Kasumi-1 (cell line): Measurements from ENCODE around the gene MINDY3.

ENCODE experiments used
- DNase-seq, 2 experiments: peaks; one replicate each; lab custom pipeline; 2025; lab: John Stamatoyannopoulos, UW

The MINDY3 gene

DNA sequence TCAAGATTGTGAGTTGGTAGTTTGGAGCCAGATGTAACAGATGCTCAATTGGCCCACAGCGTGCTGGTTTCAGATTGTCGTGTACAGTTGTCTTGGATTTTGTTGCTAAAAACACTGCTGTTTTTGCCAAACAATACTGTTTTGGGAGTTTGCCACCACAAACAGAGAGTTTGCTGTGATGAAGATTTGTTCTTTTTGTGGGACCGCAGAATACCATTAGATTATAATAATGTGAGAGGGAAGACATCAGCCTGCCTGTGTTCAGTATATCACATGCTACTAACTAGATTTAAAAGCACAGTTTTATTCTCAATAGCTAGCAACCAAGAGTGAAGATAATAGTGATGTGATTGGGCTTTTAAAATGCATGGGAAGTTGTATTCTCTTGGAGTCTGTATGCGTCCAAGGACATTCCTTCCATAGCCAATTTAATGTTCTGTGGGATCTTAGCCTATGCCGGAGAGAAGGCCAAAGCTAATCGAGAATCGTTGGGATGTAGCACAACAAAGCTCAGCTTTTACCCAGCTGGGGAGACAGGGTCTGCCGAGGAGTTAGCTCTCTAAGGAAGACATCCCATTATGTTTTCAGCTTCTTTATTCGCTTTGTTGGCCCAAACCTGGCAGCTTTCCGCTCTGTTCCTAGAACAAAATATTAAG lies 121.9 kb downstream of the MINDY3 start:
- no peak for DNase-seq

DNA sequence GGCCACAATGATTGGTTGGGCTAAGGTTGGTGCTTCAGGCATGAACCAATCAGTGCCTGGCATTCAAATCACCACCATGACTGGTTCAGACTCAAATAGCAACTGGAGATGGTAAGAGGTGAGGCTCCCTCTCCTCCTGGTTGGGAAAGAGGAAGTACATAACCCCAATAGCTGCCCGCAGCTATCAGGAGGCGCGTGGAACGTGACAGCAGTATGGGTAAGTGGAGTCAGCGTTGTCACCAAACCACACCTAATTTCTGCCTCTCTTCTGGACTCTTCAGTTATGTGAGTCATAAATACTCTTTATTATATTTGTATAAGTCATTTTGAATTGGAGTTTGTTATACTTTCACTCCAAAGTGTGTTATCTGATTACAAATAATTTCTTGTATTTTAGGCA lies 122.7 kb downstream of the MINDY3 start:
- peak in 1 of 2 experiments; percentile 17 for DNase-seq

DNA sequence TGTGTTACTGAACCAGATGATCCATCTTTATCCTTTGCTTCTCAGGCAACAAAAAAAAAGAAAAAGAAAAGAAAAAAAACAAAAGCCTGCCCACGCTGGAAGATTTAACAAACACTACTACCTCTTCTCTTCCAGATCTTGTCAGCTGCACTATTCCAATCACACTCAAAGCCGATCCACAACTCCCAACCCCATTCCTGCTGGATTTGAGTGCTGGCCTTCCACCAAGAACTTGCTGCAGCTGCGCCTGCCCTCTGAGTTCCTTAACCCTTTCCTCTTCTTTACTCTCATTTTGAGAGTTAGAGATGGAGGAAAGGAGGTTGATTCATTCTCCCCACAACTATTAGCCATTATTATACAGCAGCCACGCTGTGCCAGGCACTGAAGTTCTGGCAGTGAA lies 124.5 kb downstream of the MINDY3 start:
- no peak for DNase-seq

DNA sequence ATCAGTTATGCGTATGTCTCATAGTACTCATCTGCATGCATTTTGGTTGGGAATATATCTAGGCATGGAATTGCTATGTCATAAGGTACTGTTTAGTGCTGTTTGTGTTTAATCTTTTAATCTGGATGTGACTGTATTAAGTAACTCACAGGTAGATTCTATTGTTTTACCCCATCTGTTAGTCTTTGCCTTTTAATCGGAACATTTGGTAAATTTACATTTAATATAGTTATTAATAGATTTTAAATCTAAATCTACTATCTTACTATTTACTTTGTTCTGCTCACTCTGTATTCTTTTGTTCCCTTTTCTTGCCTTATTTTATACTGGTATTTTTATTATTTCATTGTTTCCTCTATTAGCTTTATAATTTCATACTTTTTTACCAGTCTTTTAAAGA lies 130.0 kb downstream of the MINDY3 start:
- DNase-seq: no peak

DNA sequence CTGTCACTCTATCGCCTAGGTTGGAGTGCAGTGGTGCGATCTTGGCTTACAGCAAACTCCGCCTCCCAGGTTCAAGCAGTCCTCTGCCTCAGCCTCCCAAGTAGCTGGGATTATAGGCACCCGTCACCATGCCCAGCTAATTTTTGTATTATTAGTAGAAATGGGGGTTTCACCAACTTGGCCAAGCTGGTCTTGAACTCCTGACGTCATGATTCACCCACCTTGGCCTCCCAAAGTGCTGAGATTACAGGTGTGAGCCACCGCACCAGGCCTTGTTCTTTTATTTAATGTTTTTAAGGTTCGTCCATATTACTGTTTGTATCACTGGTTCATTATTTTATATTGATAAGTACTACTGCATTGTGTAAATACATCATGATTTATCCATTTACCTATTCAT lies 130.4 kb downstream of the MINDY3 start:
- DNase-seq: no peak
